Esophagus squamous epithelium (tissue), 5 donors: Measurements from ENCODE around the gene NIN. TPM values are rescaled to one million over a fixed set of nuclear protein-coding genes. Genes with fewer than 3 reads are reported as not detected.

Experiments
- DNase-seq: peaks from one replicate; lab custom pipeline; 2025; lab: John Stamatoyannopoulos, UW
- H3K27ac ChIP-seq, 4 donors: fragments of 200-600 bp; sonication (generic); one replicate each; pipeline ENCODE4 v1.5.1; 2016 to 2019; ENCODE audit warnings: mild to moderate bottlenecking in 1 of 4
- H3K27me3 ChIP-seq, 4 donors: fragments of 200-600 bp; sonication (generic); 1 replicate in 3 of 4; 2 replicates in 1 of 4; pipeline versions ENCODE4 v1.5.1 to v1.6.0; 2017 to 2021; ENCODE audit warnings: antibody characterized with exemption in 1 of 4
- H3K36me3 ChIP-seq, 3 donors: fragments of 200-600 bp; sonication (generic); one replicate each; pipeline ENCODE4 v1.5.1; 2016 to 2019
- H3K4me1 ChIP-seq, 3 donors: fragments of 200-600 bp; sonication (generic); one replicate each; pipeline ENCODE4 v1.5.1; 2017 to 2019
- H3K4me3 ChIP-seq, 4 donors: fragments of 200-600 bp; sonication (generic); 1 replicate in 3 of 4; 2 replicates in 1 of 4; pipeline ENCODE4 v1.5.1; 2016 to 2019; ENCODE audit warnings: mild to moderate bottlenecking in 2 of 4, moderate library complexity in 1 of 4
- H3K9me3 ChIP-seq, 3 donors: fragments of 200-600 bp; sonication (generic); one replicate each; pipeline ENCODE4 v1.5.1; 2016 to 2019
- CTCF ChIP-seq, 6 experiments: fragments of 450-650 bp in 4 of 6; fragments of 200-600 bp in 2 of 6; sonication (generic) in 2 of 6; IDR thresholded peaks; one replicate each; pipeline ENCODE4 v1.5.1; 2016 to 2019; ENCODE audit warnings: antibody characterized with exemption in 6 of 6, mild to moderate bottlenecking in 4 of 6, moderate library complexity in 4 of 6
- POLR2A ChIP-seq, 4 donors: fragments of 450-650 bp; IDR thresholded peaks; one replicate each; pipeline ENCODE4 v1.6.1; 2017; ENCODE audit warnings: antibody characterized with exemption in 4 of 4, mild to moderate bottlenecking in 4 of 4, moderate library complexity in 3 of 4
- whole genome bisulfite sequencing, 2 donors: methylation state at CpG; one replicate each; pipeline ENCODE4 v1.1.5; 2018; 5-methylcytosine and 5-hydroxymethylcytosine counted together
- intact Hi-C: fragments of 100-400 bp; cut with DNase I; formaldehyde crosslinking; loops from one replicate; pipeline ENCODE4 v1.15.0; 2022
- total RNA-seq, 4 donors: library from RNA; depleted of rRNA; stranded (reverse); fragments of >200 nt; gene quantifications; one replicate each; pipeline ENCODE4 v1.1.0, GENCODE V29; 2016
- donor health status: DM: yes; HTN: yes; CAD: no.

NIN gene
- total RNA-seq, 4 donors from 2014 or later = 12.2 to 36.8 (median 24.5) TPM

- Histone ChIP-seq H3K9me3 (no peaks in the 10 kb centered on the region), H3K4me3 (no peak overlapping the region), H3K27me3 (no peaks in the 10 kb centered on the region), H3K36me3 (peaks cover 0 to 81% (median 7%) of the 10 kb centered on the region in 3 donors), H3K4me1 (peaks cover 0 to 28% (median 0%) of the 10 kb centered on the region in 3 donors), H3K27ac (peak overlapping the region in 1 of 4 donors; percentile 45)
- TF ChIP-seq CTCF (IDR thresholded peaks at IDR 0.05) (no peak), POLR2A (IDR thresholded peaks at IDR 0.05) (no peak)
- DNase-seq = no peak
- intact Hi-C loops = no loop called here
These were observed 90.1 kb downstream of the NIN start for GRCh38 chr14:50740856-50741255.

GRCh38 chr14:50739186-50739585, 91.8 kb downstream of the NIN start:
- H3K36me3 ChIP-seq = peaks cover 0 to 80% (median 7%) of the 10 kb centered on the region in 3 donors
- WGBS, 2 donors = 78 to 86% methylated on average over 4 of the region's 4 CpGs

GRCh38 chr14:50736932-50737419, 94.0 kb downstream of the NIN start:
- Histone ChIP-seq H3K36me3 (peaks cover 0 to 80% (median 3%) of the 10 kb centered on the region in 3 donors), H3K4me3 (no peak overlapping the region), H3K27me3 (no peaks in the 10 kb centered on the region), H3K27ac (no peak overlapping the region), H3K9me3 (no peaks in the 10 kb centered on the region), H3K4me1 (peaks cover 0 to 36% (median 4%) of the 10 kb centered on the region in 3 donors)
- no peak for DNase-seq
- no peak for TF ChIP-seq CTCF (IDR thresholded peaks at IDR 0.05)
- TF ChIP-seq POLR2A (IDR thresholded peaks at IDR 0.05) = no peak
- intact Hi-C loops = no loop called here
- 72 to 82% methylated on average over 5 to 6 of the region's 6 CpGs for WGBS, 2 donors

More at GRCh38 chr14:50739186-50739585, 91.8 kb downstream of the NIN start:
- Histone ChIP-seq H3K9me3 (no peaks in the 10 kb centered on the region), H3K4me3 (no peak overlapping the region), H3K4me1 (peaks cover 0 to 37% (median 4%) of the 10 kb centered on the region in 3 donors), H3K27ac (peak overlapping the region in 2 of 4 donors; percentile 26 to 45), H3K27me3 (no peaks in the 10 kb centered on the region)
- no peak for DNase-seq
- TF ChIP-seq POLR2A (IDR thresholded peaks at IDR 0.05) (no peak), CTCF (IDR thresholded peaks at IDR 0.05) (no peak)
- intact Hi-C loops = no loop called here

- no peak for DNase-seq
- 59% methylated on average over 4 of the region's 4 CpGs for WGBS, 2 donors
- H3K9me3 ChIP-seq = no peaks in the 10 kb centered on the region
- H3K36me3 ChIP-seq = peaks cover 0 to 93% (median 3%) of the 10 kb centered on the region in 3 donors
- H3K4me1 ChIP-seq = peaks cover 0 to 34% (median 4%) of the 10 kb centered on the region in 3 donors
- peak overlapping the region; percentile 7 to 49 (median 34) for H3K27ac ChIP-seq
- intact Hi-C loops = no loop called here
- no peak for TF ChIP-seq POLR2A (IDR thresholded peaks at IDR 0.05)
- no peaks in the 10 kb centered on the region for H3K27me3 ChIP-seq
- H3K4me3 ChIP-seq = no peak overlapping the region
These were observed 95.8 kb downstream of the NIN start for GRCh38 chr14:50734950-50735695.

- H3K9me3 ChIP-seq = no peaks in the 10 kb centered on the region
- DNase-seq = no peak
- H3K4me1 ChIP-seq = peaks cover 0 to 26% (median 4%) of the 10 kb centered on the region in 3 donors
- TF ChIP-seq POLR2A (IDR thresholded peaks at IDR 0.05) = no peak
- no peak for TF ChIP-seq CTCF (IDR thresholded peaks at IDR 0.05)
- no peak overlapping the region for H3K4me3 ChIP-seq
- WGBS, 2 donors = 83 to 94% methylated on average over 2 of the region's 2 CpGs
- intact Hi-C loops = no loop called here
- no peaks in the 10 kb centered on the region for H3K27me3 ChIP-seq
- peaks cover 0 to 97% (median 6%) of the 10 kb centered on the region in 3 donors for H3K36me3 ChIP-seq
- H3K27ac ChIP-seq = no peak overlapping the region
These were observed 97.5 kb downstream of the NIN start for GRCh38 chr14:50733494-50733893.
